OCI-LY7 (cell line): ENCODE data around the gene UQCRH. TPM values are rescaled to one million over a fixed set of nuclear protein-coding genes. Genes with fewer than 3 reads are reported as not detected.

Source experiments
- BruUV-seq: library from RNA; stranded (reverse); fragments of 400-500 nt; replicated peaks from 2 replicates; lab custom pipeline; 2021; lab: Mats Ljungman, UMichigan
- CTCF ChIA-PET: fragments of 300-600 bp; sonication (Branson Sonifier 250); formaldehyde crosslinking; loops from one replicate; lab custom pipeline; 2022; ENCODE audit warnings: antibody characterized with exemption; ENCODE audit not compliant: unreplicated experiment; lab: Charles Lee
- POLR2A ChIA-PET: fragments of 300-600 bp; sonication (Branson Sonifier 250); formaldehyde crosslinking; loops from one replicate; lab custom pipeline; 2022; ENCODE audit warnings: antibody characterized with exemption; lab: Charles Lee
- DNase-seq: peaks from one replicate; pipeline ENCODE4 v3.0.0-alpha.2; 2015; ENCODE audit warnings: low spot score
- H2AFZ ChIP-seq: fragments of 200-600 bp; sonication (generic), shearing (Covaris generic); 2 replicates; pipeline ENCODE4 v1.6.1; 2014; ENCODE audit warnings: mild to moderate bottlenecking, antibody characterized with exemption, low read length, moderate library complexity
- H3K27ac ChIP-seq: fragments of 200-600 bp; sonication (generic); 2 replicates; pipeline ENCODE4 v1.5.1; 2014; ENCODE audit warnings: mixed run types, low read depth, mild to moderate bottlenecking, moderate library complexity, low read length, inconsistent platforms; ENCODE audit not compliant: poor library complexity, severe bottlenecking
- H3K36me3 ChIP-seq: fragments of 200-600 bp; sonication (generic); 2 replicates; pipeline ENCODE4 v1.6.1; 2014; ENCODE audit warnings: mild to moderate bottlenecking, antibody characterized with exemption, low read length, moderate library complexity, mixed read lengths; ENCODE audit not compliant: insufficient read depth
- H3K4me1 ChIP-seq: fragments of 200-600 bp; sonication (generic); 2 replicates; pipeline ENCODE4 v1.5.1; 2014; ENCODE audit warnings: mild to moderate bottlenecking, low read length; ENCODE audit not compliant: insufficient read depth, poor library complexity, severe bottlenecking
- H3K4me2 ChIP-seq: fragments of 200-600 bp; sonication (generic); 2 replicates; pipeline ENCODE4 v1.6.1; 2014; ENCODE audit warnings: mild to moderate bottlenecking, low read length
- H3K4me3 ChIP-seq: fragments of 200-600 bp; sonication (generic); 2 replicates; pipeline ENCODE4 v1.5.1; 2014; ENCODE audit warnings: mild to moderate bottlenecking, low read depth, low read length; ENCODE audit not compliant: poor library complexity, severe bottlenecking
- H3K79me2 ChIP-seq: fragments of 200-600 bp; sonication (generic); 2 replicates; pipeline ENCODE4 v1.6.1; 2016; ENCODE audit warnings: low read depth, mild to moderate bottlenecking, low read length, moderate library complexity, mixed read lengths; ENCODE audit not compliant: insufficient read depth
- H3K9me2 ChIP-seq: fragments of 200-600 bp; sonication (generic); 2 replicates; pipeline ENCODE4 v1.6.1; 2016; ENCODE audit warnings: mild to moderate bottlenecking, low read length, mixed read lengths; ENCODE audit not compliant: insufficient read depth
- H3K9me3 ChIP-seq: fragments of 200-600 bp; sonication (generic); 2 replicates; pipeline ENCODE4 v1.6.1; 2014; ENCODE audit warnings: mild to moderate bottlenecking, mixed run types, low read length, mixed read lengths
- H4K20me1 ChIP-seq: fragments of 200-600 bp; sonication (generic); 2 replicates; pipeline ENCODE4 v1.6.1; 2014; ENCODE audit warnings: mild to moderate bottlenecking, antibody characterized with exemption, low read length, moderate library complexity, mixed read lengths; ENCODE audit not compliant: insufficient read depth
- EZH2phosphoT487 ChIP-seq: fragments of 200-600 bp; sonication (generic); IDR thresholded peaks from 2 replicates; pipeline ENCODE4 v1.6.1; 2018; ENCODE audit warnings: low read depth, borderline replicate concordance, mild to moderate bottlenecking, mixed run types, antibody characterized with exemption, low read length, moderate library complexity, mixed read lengths
- intact Hi-C: fragments of 100-400 bp; cut with micrococcal nuclease; formaldehyde crosslinking; loops from one replicate; pipeline ENCODE4 v1.10.0; 2022; ENCODE audit not compliant: unreplicated experiment
- total RNA-seq, 2 experiments: library from RNA; depleted of rRNA in 1 of 2; stranded (reverse); fragments of >200 nt in 1 of 2; shearing (Covaris generic) in 1 of 2; gene quantifications; 2 replicates each; pipeline ENCODE4 v1.2.3, GENCODE V29; 2014 to 2022
- TF ChIP-seq, protein P1 (sequence below): fragments of 200-600 bp; sonication (generic); conservative IDR thresholded peaks from 2 replicates; pipeline ENCODE4 v1.5.1; 2014; ENCODE audit warnings: mild to moderate bottlenecking, antibody characterized with exemption, low read length, moderate library complexity, mixed read lengths

Gene UQCRH
- total RNA-seq, 2 experiments from 2014 or later = 489 to 693 TPM

DNA sequence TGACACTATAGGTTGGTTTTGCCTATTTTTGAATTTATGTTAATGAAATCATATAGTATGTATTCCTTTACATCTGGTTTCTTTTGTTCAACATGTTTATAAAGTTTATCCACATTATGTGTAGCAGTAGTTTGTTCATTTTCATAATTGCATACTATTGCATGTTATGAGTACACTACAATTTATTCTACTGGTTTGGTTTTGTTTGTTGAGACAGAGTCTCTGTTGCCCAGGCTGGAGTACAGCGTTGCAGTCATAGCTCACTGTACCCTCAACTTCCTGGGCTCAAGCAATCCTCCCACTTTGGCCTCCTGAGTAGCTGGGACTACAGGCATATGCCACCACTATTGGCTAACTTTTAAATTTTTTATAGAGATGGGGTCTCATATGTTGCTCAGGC is 34.9 kb upstream of the UQCRH start:
- Histone ChIP-seq H3K27ac (no peak overlapping the region), H2AFZ (no peak overlapping the region), H3K36me3 (peaks cover 100% of the 10 kb centered on the region), H3K9me3 (no peaks in the 10 kb centered on the region), H4K20me1 (no peaks in the 10 kb centered on the region), H3K79me2 (no peaks in the 10 kb centered on the region), H3K4me3 (no peak overlapping the region), H3K4me2 (no peak overlapping the region), H3K4me1 (no peaks in the 10 kb centered on the region), H3K9me2 (no peaks in the 10 kb centered on the region)
- intact Hi-C loops = no loop called here
- ChIA-PET CTCF (no interaction called here), POLR2A (interaction anchor here (1.1 kb wide), 2 partner anchors 21 to 22 kb away, joined by 3 to 4 read pairs; partner anchors contain the start of gene RAD54L)
- no peak for DNase-seq
- no TSS peak for BruUV-seq
- TF ChIP-seq, protein P1, sequence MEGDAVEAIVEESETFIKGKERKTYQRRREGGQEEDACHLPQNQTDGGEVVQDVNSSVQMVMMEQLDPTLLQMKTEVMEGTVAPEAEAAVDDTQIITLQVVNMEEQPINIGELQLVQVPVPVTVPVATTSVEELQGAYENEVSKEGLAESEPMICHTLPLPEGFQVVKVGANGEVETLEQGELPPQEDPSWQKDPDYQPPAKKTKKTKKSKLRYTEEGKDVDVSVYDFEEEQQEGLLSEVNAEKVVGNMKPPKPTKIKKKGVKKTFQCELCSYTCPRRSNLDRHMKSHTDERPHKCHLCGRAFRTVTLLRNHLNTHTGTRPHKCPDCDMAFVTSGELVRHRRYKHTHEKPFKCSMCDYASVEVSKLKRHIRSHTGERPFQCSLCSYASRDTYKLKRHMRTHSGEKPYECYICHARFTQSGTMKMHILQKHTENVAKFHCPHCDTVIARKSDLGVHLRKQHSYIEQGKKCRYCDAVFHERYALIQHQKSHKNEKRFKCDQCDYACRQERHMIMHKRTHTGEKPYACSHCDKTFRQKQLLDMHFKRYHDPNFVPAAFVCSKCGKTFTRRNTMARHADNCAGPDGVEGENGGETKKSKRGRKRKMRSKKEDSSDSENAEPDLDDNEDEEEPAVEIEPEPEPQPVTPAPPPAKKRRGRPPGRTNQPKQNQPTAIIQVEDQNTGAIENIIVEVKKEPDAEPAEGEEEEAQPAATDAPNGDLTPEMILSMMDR = no peak
- no peak for TF ChIP-seq EZH2phosphoT487

DNA sequence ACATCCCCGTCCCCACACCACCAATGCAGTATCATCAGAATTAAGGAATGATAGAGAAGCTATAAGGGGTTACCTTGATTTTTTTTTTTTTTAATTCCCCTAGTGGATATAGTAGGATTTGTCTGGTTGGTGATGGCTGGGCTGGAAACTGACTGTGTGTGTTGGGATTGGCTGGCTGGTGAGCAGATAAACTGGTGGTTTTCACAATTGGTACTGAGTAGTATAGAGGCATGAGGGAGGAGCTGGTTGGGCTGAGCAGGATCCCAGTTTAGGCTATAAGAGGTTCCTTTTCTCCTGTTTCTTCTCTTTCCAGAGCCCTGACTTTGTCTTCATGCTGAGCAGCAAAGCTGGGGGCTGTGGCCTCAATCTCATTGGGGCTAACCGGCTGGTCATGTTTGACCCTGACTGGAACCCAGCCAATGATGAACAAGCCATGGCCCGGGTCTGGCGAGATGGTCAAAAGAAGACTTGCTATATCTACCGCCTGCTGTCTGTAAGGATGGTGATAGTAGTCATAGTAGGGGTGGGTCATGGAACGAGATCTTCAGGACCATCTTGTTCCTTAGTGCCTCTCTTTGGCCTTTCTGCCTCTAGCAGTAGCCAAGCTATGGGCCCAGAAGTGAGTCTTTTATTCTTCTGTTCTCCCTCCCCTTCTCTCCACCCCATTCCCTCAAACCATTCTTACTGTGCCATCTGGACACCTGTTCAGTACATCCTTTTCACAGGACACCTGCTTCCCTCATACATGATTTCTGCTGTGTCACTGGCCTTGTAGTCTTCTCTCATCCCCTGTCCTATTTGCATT is 29.1 kb upstream of the UQCRH start:
- H3K9me3 ChIP-seq = no peaks in the 10 kb centered on the region
- H4K20me1 ChIP-seq = no peaks in the 10 kb centered on the region
- ChIA-PET POLR2A (interaction anchor here (0.7 kb wide), 2 partner anchors 11 to 473 kb away, joined by 3 read pairs; no protein-coding TSS in a partner anchor), CTCF (interaction anchor here (1.0 kb wide), 1 partner anchor 13 kb away, joined by 3 read pairs; no protein-coding TSS in a partner anchor)
- intact Hi-C loops = no loop called here
- H3K4me1 ChIP-seq = no peaks in the 10 kb centered on the region
- TF ChIP-seq, protein P1 = no peak
- TF ChIP-seq EZH2phosphoT487 = no peak
- H3K27ac ChIP-seq = no peak overlapping the region
- H3K4me3 ChIP-seq = no peak overlapping the region
- no peaks in the 10 kb centered on the region for H3K79me2 ChIP-seq
- no peak overlapping the region for H3K4me2 ChIP-seq
- H2AFZ ChIP-seq = no peak overlapping the region
- no peak for DNase-seq
- H3K9me2 ChIP-seq = no peaks in the 10 kb centered on the region
- H3K36me3 ChIP-seq = peaks cover 100% of the 10 kb centered on the region
- no TSS peak for BruUV-seq

DNA sequence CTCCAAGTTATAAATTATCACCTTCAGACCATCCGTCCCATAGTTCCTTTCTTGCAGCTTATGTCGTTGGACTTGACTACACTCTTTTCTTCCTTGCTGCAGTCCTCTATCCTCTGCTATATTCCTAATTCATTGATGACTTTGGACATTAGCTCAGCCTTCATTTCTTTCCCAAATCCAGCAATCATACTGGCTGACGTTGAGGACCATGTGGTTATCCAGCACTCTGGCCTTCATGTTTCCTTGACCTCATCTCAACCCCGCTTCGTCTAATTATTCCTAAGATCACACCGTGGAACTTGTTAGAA is 28.5 kb upstream of the UQCRH start:
- no TSS peak for BruUV-seq
- TF ChIP-seq EZH2phosphoT487 = no peak
- TF ChIP-seq, protein P1 = no peak
- no peak for DNase-seq
- no peaks in the 10 kb centered on the region for H4K20me1 ChIP-seq
- H3K79me2 ChIP-seq = no peaks in the 10 kb centered on the region
- no peaks in the 10 kb centered on the region for H3K9me2 ChIP-seq
- CTCF ChIA-PET = no interaction called here
- no peaks in the 10 kb centered on the region for H3K4me1 ChIP-seq
- H3K4me3 ChIP-seq = no peak overlapping the region
- no peak overlapping the region for H3K27ac ChIP-seq
- H3K4me2 ChIP-seq = no peak overlapping the region
- H3K36me3 ChIP-seq = peaks cover 100% of the 10 kb centered on the region
- POLR2A ChIA-PET = interaction anchor here (0.7 kb wide), 1 partner anchor 568 kb away, joined by 3 read pairs; no protein-coding TSS in a partner anchor
- no peaks in the 10 kb centered on the region for H3K9me3 ChIP-seq
- intact Hi-C loops = no loop called here
- H2AFZ ChIP-seq = no peak overlapping the region
